Stimulated activated CD8-positive, alpha-beta memory T cell treated with anti-CD3 and anti-CD28 coated beads, Interleukin-4, amount 100 ng/mL, for 1 hour (primary cell): Measurements from ENCODE around the gene GATA2.

Source experiments
- DNase-seq, 2 donors: peaks; one replicate each; pipeline ENCODE4 v3.0.0-alpha.2; 2020; ENCODE audit warnings: low read depth in 2 of 2, low spot score in 1 of 2

The GATA2 gene

GRCh38 chr3:128492671-128493569 is at the start of gene GATA2:
GATA2 (minus strand) TSS chr3:128493201; CDS start chr3:128487031, 6,170 bp downstream.
- DNase-seq: no peak

GRCh38 chr3:128541246-128541645 is 48.2 kb upstream of the GATA2 start:
- no peak for DNase-seq

- no peak for DNase-seq
Observed at GRCh38 chr3:128539376-128539775, 46.4 kb upstream of the GATA2 start.

- no peak for DNase-seq
Observed at GRCh38 chr3:128537091-128537703, 44.2 kb upstream of the GATA2 start.

- no peak for DNase-seq
Observed at GRCh38 chr3:128532012-128532983, 39.3 kb upstream of the GATA2 start.

GRCh38 chr3:128524374-128525299 is 31.6 kb upstream of the GATA2 start:
- no peak for DNase-seq

GRCh38 chr3:128523591-128523990 is 30.6 kb upstream of the GATA2 start:
- no peak for DNase-seq

GRCh38 chr3:128521715-128522114 is 28.7 kb upstream of the GATA2 start:
- DNase-seq: no peak

- no peak for DNase-seq
Observed at GRCh38 chr3:128518587-128519490, 25.8 kb upstream of the GATA2 start.

- DNase-seq: no peak
Observed at GRCh38 chr3:128517648-128518047, 24.6 kb upstream of the GATA2 start.

GRCh38 chr3:128515967-128516366 is 23.0 kb upstream of the GATA2 start:
- no peak for DNase-seq

- no peak for DNase-seq
Observed at GRCh38 chr3:128508852-128509251, 15.9 kb upstream of the GATA2 start.

- DNase-seq: no peak
Observed at GRCh38 chr3:128506754-128507153, 13.8 kb upstream of the GATA2 start.

GRCh38 chr3:128505771-128506170 is 12.8 kb upstream of the GATA2 start:
- no peak for DNase-seq

GRCh38 chr3:128504963-128505730 is 12.1 kb upstream of the GATA2 start:
- DNase-seq: no peak

GRCh38 chr3:128504533-128504915 is 11.5 kb upstream of the GATA2 start:
- no peak for DNase-seq

GRCh38 chr3:128503751-128504532 is 10.9 kb upstream of the GATA2 start:
- DNase-seq: no peak

- DNase-seq: no peak
Observed at GRCh38 chr3:128503164-128503651, 10.2 kb upstream of the GATA2 start.
